Prostate gland (tissue), 2 donors: ENCODE measurements around the gene COX6B1. TPM values are rescaled to one million over a fixed set of nuclear protein-coding genes. Genes with fewer than 3 reads are reported as not detected.

Source experiments
- DNase-seq: peaks from one replicate; pipeline ENCODE4 v3.0.0-alpha.2; 2019; ENCODE audit warnings: low spot score
- H3K27ac ChIP-seq, 2 donors: fragments of 200-600 bp; sonication (generic); 2 replicates each; pipeline ENCODE4 v1.5.1; 2017 to 2019
- H3K27me3 ChIP-seq: fragments of 200-600 bp; sonication (generic); replicated peaks from 2 replicates; pipeline ENCODE4 v1.5.1; 2019; ENCODE audit not compliant: insufficient read depth
- H3K36me3 ChIP-seq, 2 donors: fragments of 200-600 bp; sonication (generic); 1 replicate in 1 of 2; 2 replicates in 1 of 2; pipeline versions ENCODE4 v1.5.1 to v1.8.1; 2017 to 2019
- H3K4me1 ChIP-seq: fragments of 200-600 bp; sonication (generic); replicated peaks from 2 replicates; pipeline ENCODE4 v1.5.1; 2019
- H3K4me3 ChIP-seq, 2 donors: fragments of 200-600 bp; sonication (generic); 2 replicates each; pipeline ENCODE4 v1.5.1; 2017 to 2019
- H3K9me3 ChIP-seq: fragments of 200-600 bp; sonication (generic); 2 replicates; pipeline ENCODE4 v1.5.1; 2017
- POLR2A ChIP-seq: fragments of 450-650 bp; IDR thresholded peaks from one replicate; pipeline ENCODE4 v1.6.1; 2016; ENCODE audit warnings: antibody characterized with exemption, mild to moderate bottlenecking
- POLR2AphosphoS5 ChIP-seq: sonication (generic); formaldehyde crosslinking; IDR thresholded peaks from one replicate; pipeline ENCODE4 v1.6.1; 2017; ENCODE audit warnings: antibody characterized with exemption
- WGBS: methylation state at CpG from one replicate; pipeline ENCODE4 v1.1.5; 2018; 5-methylcytosine and 5-hydroxymethylcytosine counted together
- intact Hi-C: fragments of 100-400 bp; cut with DNase I; formaldehyde crosslinking; loops from one replicate; pipeline ENCODE4 v1.14.2; 2022
- total RNA-seq, 2 donors: library from RNA; depleted of rRNA; stranded (reverse); fragments of >200 nt; gene quantifications; one replicate each; pipeline ENCODE4 v1.1.0, GENCODE V29; 2016
- TF ChIP-seq, protein P1 (sequence below), 4 experiments: fragments of 200-600 bp in 2 of 4; fragments of 450-650 bp in 2 of 4; sonication (generic) in 2 of 4; IDR thresholded peaks; 1 replicate in 3 of 4; 2 replicates in 1 of 4; pipeline ENCODE4 v1.5.1; 2016 to 2019; ENCODE audit warnings: antibody characterized with exemption in 4 of 4, mild to moderate bottlenecking in 2 of 4, moderate library complexity in 2 of 4

COX6B1 gene
- total RNA-seq, 2 donors from 2014 or later = 334 to 665 TPM

DNA sequence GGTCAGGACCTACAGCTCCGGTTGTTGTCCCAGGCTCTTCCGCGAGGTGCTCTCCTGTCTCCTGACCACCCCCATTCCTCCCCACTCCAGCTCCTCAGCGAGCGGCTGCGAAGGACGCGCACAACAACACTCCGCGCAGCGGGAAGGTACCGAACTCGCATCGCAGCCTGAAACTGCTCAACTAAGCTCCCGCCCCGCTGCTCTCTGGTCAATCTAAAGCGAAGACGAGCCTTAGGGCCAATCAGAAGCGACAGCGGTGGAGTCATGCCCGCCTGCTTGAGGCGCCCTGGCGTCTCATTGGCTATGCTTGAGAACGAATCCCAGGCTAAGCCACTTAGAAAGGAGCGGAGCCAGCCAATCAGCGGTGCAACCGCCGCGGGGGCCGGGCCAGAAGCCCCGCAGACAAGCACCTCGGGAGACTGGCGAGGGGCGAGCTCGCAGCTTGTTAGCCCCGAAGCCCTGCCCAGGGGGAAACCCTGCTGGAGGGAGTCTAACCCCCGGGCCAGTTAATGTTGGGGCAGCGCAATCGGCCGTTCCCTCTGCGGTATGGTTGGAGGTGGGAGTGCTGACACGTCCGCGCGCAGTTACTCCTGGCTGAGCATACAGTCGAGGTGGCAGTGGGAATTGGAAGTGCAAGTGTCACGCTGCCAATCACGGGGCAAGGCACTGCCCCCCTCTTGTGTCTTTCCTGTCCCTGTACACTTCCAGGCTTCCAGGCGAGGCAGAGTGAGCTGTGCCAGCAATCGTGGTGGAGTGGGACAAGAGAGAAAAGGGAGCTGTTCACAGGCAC, 54.3 kb downstream of the COX6B1 start:
- WGBS = under 1% methylated on average over 45 of the region's 50 CpGs
- peak; percentile 90 for TF ChIP-seq POLR2AphosphoS5
- TF ChIP-seq, protein P1, sequence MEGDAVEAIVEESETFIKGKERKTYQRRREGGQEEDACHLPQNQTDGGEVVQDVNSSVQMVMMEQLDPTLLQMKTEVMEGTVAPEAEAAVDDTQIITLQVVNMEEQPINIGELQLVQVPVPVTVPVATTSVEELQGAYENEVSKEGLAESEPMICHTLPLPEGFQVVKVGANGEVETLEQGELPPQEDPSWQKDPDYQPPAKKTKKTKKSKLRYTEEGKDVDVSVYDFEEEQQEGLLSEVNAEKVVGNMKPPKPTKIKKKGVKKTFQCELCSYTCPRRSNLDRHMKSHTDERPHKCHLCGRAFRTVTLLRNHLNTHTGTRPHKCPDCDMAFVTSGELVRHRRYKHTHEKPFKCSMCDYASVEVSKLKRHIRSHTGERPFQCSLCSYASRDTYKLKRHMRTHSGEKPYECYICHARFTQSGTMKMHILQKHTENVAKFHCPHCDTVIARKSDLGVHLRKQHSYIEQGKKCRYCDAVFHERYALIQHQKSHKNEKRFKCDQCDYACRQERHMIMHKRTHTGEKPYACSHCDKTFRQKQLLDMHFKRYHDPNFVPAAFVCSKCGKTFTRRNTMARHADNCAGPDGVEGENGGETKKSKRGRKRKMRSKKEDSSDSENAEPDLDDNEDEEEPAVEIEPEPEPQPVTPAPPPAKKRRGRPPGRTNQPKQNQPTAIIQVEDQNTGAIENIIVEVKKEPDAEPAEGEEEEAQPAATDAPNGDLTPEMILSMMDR (IDR thresholded peaks at IDR 0.05) = no peak
- Histone ChIP-seq H3K9me3 (no peaks in the 10 kb centered on the region), H3K27ac (peak overlapping the region in 1 of 2 donors; percentile 42), H3K4me3 (peak overlapping the region; percentile 40 to 58), H3K36me3 (no peaks in the 10 kb centered on the region), H3K4me1 (no peaks in the 10 kb centered on the region), H3K27me3 (no peaks in the 10 kb centered on the region)
- peak; percentile 98 for DNase-seq
- intact Hi-C loops = no loop called here

DNA sequence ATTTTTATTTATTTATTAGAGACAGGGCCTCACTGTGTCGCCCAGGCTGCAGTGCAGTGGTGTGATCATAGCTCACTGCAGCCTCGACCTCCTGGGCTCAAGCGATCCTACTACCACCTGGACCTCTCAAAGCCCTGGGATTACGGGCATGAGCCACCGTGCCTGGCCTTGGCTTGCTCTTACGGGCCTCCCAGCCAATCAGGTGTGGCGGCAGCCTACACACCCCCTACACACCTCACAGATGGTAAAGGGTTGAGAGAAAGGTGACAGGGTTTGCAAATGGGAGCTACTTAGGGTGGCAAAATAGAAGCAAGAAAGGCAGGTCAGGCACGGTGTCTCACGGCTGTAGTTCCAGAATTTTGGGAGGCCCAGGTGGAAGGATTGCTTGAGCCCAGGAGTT, 55.2 kb downstream of the COX6B1 start:
- DNase-seq = no peak
- TF ChIP-seq POLR2A (no peak), POLR2AphosphoS5 (no peak)
- TF ChIP-seq, protein P1 (IDR thresholded peaks at IDR 0.05) = no peak
- intact Hi-C loops = no loop called here
- no peaks in the 10 kb centered on the region for H3K9me3 ChIP-seq
- 43% methylated on average over 9 of the region's 9 CpGs for WGBS
- H3K36me3 ChIP-seq = no peaks in the 10 kb centered on the region
- H3K4me3 ChIP-seq = no peak overlapping the region
- H3K27me3 ChIP-seq = no peaks in the 10 kb centered on the region
- no peaks in the 10 kb centered on the region for H3K4me1 ChIP-seq
- no peak overlapping the region for H3K27ac ChIP-seq

DNA sequence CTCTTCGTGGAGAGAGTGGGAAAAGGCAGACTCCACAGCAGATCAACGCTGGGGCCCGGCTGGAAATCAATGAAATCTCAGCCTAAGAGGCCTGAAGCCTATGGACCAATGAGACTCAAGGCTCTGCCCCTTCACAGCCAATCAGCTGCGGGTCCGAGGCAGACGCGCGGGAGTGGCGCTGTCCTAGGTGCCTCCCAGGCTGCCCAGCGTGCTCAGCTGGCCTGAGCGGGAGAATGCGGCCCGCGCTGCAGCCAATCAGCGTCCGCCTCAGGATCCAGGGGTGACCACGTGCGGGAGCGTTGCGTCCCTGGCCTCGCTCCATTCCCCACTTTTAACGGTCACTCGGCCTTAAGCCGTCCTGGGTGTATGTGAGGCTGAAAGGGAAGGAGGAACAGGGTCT, 56.1 kb downstream of the COX6B1 start, which contains the start of gene ZBTB32:
Gene ZBTB32, plus strand, starts transcription at position 341 of the 400 bp plus-strand sequence. CDS start 10,069 bp downstream, outside the sequence.
- Histone ChIP-seq H3K4me1 (no peaks in the 10 kb centered on the region), H3K9me3 (no peaks in the 10 kb centered on the region), H3K4me3 (no peak within 1 kb of the TSS), H3K27ac (no peak within 1 kb of the TSS), H3K36me3 (no peaks in the 10 kb centered on the region), H3K27me3 (no peaks in the 10 kb centered on the region)
- DNase-seq = no peak
- TF ChIP-seq, protein P1 (IDR thresholded peaks at IDR 0.05) = no peak
- TF ChIP-seq POLR2A (no peak), POLR2AphosphoS5 (no peak)
- intact Hi-C loops = no loop called here
- 13% methylated on average over 24 of the region's 24 CpGs for WGBS

Other genes with a start within 250 kb of the COX6B1 start
- gene FFAR2, start 200.1 kb upstream of the COX6B1 start, total RNA-seq = under 1 TPM in 1 of 2 donors, not detected in 1; 0.87 TPM
- gene KRTDAP, start 157.9 kb upstream of the COX6B1 start, total RNA-seq = 10 to 100 TPM in 1 of 2 donors, 1 to 10 TPM in 1; 3.6 to 58.6 TPM
- gene DMKN, start 134.7 kb upstream of the COX6B1 start, total RNA-seq = 10 to 100 TPM; 50.9 to 80.5 TPM
- 1 to 10 TPM in 1 of 2 donors, under 1 TPM in 1; 0.32 to 4.9 TPM for gene SBSN, start 120.0 kb upstream of the COX6B1 start, total RNA-seq
- 10 to 100 TPM in 1 of 2 donors, not detected in 1; 13.4 TPM for gene GAPDHS, start 114.9 kb upstream of the COX6B1 start, total RNA-seq
- 100 to 1,000 TPM; 105 to 120 TPM for gene TMEM147, start 102.7 kb upstream of the COX6B1 start, total RNA-seq
- gene ATP4A, start 84.7 kb upstream of the COX6B1 start, total RNA-seq = 1 to 10 TPM in 1 of 2 donors, not detected in 1; 1.9 TPM
- not detected for gene PMIS2, start 62.1 kb upstream of the COX6B1 start, total RNA-seq
- gene HAUS5, start 35.6 kb upstream of the COX6B1 start, total RNA-seq = 10 to 100 TPM; 10.0 to 17.5 TPM
- gene RBM42, start 19.3 kb upstream of the COX6B1 start, total RNA-seq = 100 to 1,000 TPM in 1 of 2 donors, 10 to 100 TPM in 1; 81.4 to 114 TPM
- 1 to 10 TPM; 1.2 to 6.6 TPM for gene ETV2, start 6.6 kb upstream of the COX6B1 start, total RNA-seq
- gene UPK1A, start 18.2 kb downstream of the COX6B1 start, total RNA-seq = 1 to 10 TPM; 3.8 to 5.5 TPM
- 1 to 10 TPM in 1 of 2 donors, not detected in 1; 3.1 TPM for gene ZBTB32, start 56.2 kb downstream of the COX6B1 start, total RNA-seq
- gene KMT2B, start 69.7 kb downstream of the COX6B1 start, total RNA-seq = 10 to 100 TPM; 32.3 to 89.5 TPM
- 10 to 100 TPM in 1 of 2 donors, 1 to 10 TPM in 1; 9.4 to 16.1 TPM for gene IGFLR1, start 94.1 kb downstream of the COX6B1 start, total RNA-seq
- 10 to 100 TPM; 14.6 to 45.0 TPM for gene U2AF1L4, start 97.1 kb downstream of the COX6B1 start, total RNA-seq
- gene PSENEN, start 97.3 kb downstream of the COX6B1 start, total RNA-seq = 10 to 100 TPM; 39.9 to 65.2 TPM
- gene LIN37, start 100.3 kb downstream of the COX6B1 start, total RNA-seq = 10 to 100 TPM in 1 of 2 donors, 1 to 10 TPM in 1; 4.2 to 13.0 TPM
- gene HSPB6, start 108.7 kb downstream of the COX6B1 start, total RNA-seq = 10 to 100 TPM; 32.2 to 78.5 TPM
- 10 to 100 TPM; 13.6 to 19.2 TPM for gene PROSER3, start 109.9 kb downstream of the COX6B1 start, total RNA-seq
- 10 to 100 TPM; 13.2 to 38.1 TPM for gene ARHGAP33, start 127.2 kb downstream of the COX6B1 start, total RNA-seq
- not detected for gene PRODH2, start 164.5 kb downstream of the COX6B1 start, total RNA-seq
- under 1 TPM in 1 of 2 donors, not detected in 1; 0.23 TPM for gene NPHS1, start 204.2 kb downstream of the COX6B1 start, total RNA-seq
- 1 to 10 TPM in 1 of 2 donors, not detected in 1; 1.2 TPM for gene KIRREL2, start 208.6 kb downstream of the COX6B1 start, total RNA-seq
- 10 to 100 TPM in 1 of 2 donors, 1 to 10 TPM in 1; 3.6 to 38.0 TPM for gene APLP1, start 220.3 kb downstream of the COX6B1 start, total RNA-seq